Measurements from ENCODE around the gene TP53TG3F.
"Not testable (repeated sequence)": the region's sequence is repeated elsewhere in the genome, so short reads cannot be mapped to it uniquely, and the experiment has no call there.

TP53TG3F gene, protein sequence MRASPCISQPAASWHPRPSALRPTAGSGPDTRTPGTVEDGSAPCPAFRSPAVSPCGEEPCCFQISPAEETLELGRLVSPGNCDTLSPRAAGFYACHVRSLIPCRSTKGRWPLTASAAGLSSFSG

DNA sequence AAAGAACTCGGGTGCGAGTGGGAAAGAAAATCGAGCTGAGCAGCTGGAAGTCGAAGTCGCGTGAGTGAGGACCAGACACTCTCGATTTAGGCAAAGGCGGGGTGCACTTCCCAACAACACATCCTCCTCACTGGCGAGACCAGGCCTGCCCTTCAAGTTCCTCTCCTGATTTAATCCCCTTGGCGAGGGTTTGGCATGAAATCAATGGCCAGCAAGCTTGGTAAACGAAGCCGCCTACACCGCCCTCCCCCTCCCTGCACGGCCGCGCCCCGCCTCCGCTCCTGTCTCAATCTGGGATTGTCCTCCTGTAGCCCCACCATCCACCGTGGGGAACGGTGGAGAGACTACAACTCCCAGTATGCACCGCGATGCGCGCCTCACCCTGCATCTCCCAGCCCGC is at the start of gene TP53TG3F:
Gene TP53TG3F, plus strand, starts transcription at position 301 of the 400 bp plus-strand sequence. Its CDS starts 68 bp downstream, at position 369.
- not testable (repeated sequence) for DNase-seq (ENCODE audit: low read depth)

DNA sequence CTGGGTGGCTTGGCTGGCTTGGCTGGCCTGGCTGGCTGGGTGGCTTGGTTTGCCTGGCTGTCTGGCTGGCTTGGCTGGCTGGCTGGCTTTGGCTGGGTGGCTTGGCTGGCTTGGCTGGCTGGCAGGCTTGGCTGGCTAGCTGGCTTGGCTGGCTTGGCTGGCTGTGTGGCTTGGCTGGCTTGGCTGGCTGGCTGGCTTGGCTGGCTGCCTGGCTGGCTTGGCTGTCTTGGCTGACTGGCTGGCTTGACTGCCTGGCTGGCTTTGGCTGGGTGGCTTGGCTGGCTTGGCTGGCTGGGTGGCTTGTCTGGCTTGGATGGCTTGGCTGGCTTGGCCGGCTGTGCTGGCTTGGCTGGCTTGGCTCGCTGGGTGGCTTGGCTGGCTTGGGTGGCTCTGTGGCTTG is 32.2 kb downstream of the TP53TG3F start:
- not testable (repeated sequence) for DNase-seq (ENCODE audit: low read depth)

DNA sequence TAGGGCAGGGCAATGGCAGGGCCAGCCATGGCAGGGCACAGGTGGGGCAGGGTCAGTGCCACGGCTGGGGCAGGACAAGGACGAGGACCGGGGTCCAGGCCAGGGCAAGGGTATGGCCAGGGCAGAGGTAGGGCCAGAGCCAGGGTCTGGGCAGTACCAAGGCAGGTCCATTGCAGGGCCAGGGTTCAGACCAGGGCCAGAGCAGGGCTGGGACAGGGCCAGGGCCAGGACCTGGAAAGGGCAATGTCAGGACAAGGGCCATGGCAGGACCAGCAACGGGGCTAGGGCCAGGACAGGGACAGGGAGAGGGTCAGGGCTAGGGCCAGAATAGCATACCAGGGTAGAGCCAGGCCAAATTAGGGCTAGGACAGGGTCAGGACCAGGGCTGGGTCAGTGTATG is 47.8 kb downstream of the TP53TG3F start:
- DNase-seq (ENCODE audit: low read depth) = not testable (repeated sequence)

DNA sequence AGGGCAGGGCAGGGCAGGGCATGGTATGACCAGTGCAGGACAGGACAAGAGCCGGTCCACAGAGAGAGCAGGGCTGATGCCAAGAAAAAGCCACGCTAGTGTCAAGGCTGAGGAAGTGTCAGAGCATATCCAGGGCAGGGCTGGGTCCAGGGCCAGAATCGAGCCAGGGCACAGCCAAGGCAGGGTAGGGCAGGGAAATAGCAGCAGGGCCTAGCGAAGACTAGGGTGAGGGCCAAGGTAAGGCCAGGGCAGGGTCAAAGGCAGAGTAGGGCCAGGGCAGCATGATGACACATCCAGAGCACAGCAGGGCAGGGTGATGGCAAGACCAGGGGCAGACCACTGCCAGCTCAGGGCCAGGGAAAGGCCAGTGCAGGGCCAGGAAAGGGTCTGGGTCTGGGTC is 49.7 kb downstream of the TP53TG3F start:
- DNase-seq (ENCODE audit: low read depth) = not testable (repeated sequence)

DNA sequence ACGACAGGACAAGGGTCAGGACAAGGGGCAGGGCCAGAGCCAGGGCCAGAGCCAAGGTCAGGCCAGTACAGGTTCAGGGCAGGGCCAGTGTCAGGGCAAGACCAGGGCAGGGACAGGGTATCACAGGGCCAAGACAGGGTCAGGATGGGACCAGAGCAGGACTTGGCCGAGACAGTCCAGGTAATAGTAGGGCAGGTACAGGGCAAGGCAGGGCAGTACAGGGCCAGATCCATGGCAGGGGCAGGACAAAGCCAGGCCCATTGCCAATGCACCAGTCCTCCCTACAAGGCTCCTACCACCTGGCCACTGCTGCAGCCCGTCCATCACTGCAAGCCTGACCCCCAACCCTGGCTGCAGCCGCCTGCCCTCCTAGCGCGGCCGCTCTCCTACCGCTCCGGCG is 50.5 kb downstream of the TP53TG3F start:
- DNase-seq (ENCODE audit: low read depth) = not testable (repeated sequence)
